ENCODE data around the gene GYS1. TPM values are rescaled to one million over a fixed set of nuclear protein-coding genes. Genes with fewer than 3 reads are reported as not detected.
"Not testable (repeated sequence)": the region's sequence is repeated elsewhere in the genome, so short reads cannot be mapped to it uniquely, and the experiment has no call there.

The GYS1 gene
- total RNA-seq, 2 donors from 2014 or later: 50.8 to 99.9 TPM

DNA sequence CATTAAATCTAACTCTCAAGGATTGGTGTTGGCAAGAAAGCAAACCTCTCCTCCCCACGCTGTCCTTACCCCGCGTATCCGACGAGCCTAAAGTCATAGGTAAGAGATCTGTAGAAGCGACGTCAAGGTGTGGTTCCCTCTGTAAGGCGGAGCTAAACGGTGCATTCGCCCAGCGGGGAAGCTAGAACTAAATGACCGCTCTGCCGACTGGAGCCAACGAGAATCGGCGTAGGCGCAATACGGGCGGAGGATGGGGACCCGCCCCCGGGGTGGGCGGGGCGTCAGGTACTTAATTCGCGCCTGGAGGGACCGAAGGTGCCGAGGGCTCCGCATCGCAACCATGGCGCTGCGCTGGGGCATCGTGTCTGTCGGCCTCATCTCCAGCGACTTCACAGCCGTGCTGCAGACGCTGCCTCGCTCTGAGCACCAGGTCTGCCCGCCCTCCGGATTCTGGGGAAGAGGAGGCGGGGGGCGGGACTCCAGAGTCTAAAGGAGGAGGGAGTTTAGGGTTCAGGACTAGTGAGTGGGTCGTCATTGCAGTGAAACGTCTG, 59.7 kb downstream of the GYS1 start, which contains the start of gene DHDH:
Gene DHDH (plus strand): TSS at position 318 of the 551 bp plus-strand sequence. CDS start 23 bp downstream, at position 341.
- no peaks in the 10 kb centered on the region for H3K36me3 Mint-ChIP-seq (ENCODE audit: low read depth)
- ATAC-seq (replicated peaks): peak; percentile 97
- no peaks in the 10 kb centered on the region for H3K27me3 Mint-ChIP-seq
- no peaks in the 10 kb centered on the region for H3K9me3 Mint-ChIP-seq
- peak within 1 kb of the TSS; percentile 81 for H3K27ac Mint-ChIP-seq
- H3K4me3 Mint-ChIP-seq: peak within 1 kb of the TSS; percentile 92
- H3K4me1 Mint-ChIP-seq: peaks cover 10% of the 10 kb centered on the region

DNA sequence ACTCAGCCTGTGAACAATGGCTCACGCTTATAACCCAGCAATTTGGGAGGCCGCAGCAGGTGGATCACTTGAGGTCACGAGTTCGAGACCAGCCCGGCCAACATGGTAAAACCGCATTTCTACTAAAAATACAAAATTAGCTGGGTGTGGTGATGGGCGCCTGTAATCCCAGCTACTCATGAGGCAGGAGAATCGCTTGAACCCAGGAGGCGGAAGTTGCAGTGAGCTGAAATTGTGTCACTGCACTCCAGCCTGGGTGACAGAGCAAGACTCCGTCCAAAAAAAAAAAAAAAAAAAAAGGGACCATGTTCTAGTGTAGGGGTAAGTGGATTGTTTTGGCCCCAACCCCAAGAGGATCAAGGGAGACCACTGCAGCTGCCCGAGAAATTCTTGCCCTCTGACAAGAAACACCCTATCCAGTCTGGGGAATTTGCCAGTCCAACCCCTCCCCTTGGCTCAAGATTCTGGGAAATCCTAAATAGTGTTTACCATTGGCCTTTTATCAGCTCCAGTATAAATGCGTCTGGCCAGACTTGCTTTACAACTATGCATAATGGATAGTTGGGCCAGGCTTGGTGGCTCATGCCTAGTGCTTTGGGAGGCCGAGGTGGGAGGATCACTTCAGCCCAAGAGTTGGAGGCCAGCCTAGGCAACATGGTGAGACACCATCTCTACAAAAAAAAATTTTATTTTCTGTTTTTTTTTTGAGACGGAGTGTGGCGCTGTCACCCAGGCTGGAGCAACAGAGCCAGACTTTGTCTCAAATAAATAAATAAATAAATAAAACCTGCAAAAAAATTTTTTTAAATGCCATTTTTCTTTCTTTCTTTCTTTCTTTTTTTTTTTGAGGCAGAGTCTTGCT, 64.7 kb downstream of the GYS1 start:
- H3K36me3 Mint-ChIP-seq (ENCODE audit: low read depth): peaks cover 2% of the 10 kb centered on the region
- ATAC-seq (replicated peaks): no peak
- no peaks in the 10 kb centered on the region for H3K27me3 Mint-ChIP-seq
- no peaks in the 10 kb centered on the region for H3K9me3 Mint-ChIP-seq
- H3K27ac Mint-ChIP-seq: no peak overlapping the region
- no peak overlapping the region for H3K4me3 Mint-ChIP-seq
- H3K4me1 Mint-ChIP-seq: peaks cover 4% of the 10 kb centered on the region

DNA sequence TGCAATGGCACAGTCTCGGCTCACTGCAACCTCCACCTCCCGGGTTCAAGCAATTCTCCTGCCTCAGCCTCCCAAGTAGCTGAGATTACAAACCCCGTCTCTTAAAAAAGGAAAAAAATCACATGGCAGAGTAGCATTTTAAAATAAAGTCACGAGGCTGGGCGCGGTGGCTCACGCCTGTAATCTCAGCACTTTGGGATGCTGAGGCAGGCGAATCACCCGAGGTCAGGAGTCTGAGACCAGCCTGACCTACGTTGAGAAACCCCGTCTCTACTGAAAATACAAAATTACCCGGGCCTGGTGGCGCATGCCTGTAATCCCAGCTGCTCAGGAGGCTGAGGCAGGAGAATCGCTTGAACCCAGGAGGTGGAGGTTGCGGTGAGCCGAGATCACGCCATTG, 65.4 kb downstream of the GYS1 start:
- not testable (repeated sequence) for H3K27me3 Mint-ChIP-seq; H3K4me1 Mint-ChIP-seq; H3K4me3 Mint-ChIP-seq; ATAC-seq (replicated peaks); H3K9me3 Mint-ChIP-seq; H3K27ac Mint-ChIP-seq; H3K36me3 Mint-ChIP-seq (ENCODE audit: low read depth)

DNA sequence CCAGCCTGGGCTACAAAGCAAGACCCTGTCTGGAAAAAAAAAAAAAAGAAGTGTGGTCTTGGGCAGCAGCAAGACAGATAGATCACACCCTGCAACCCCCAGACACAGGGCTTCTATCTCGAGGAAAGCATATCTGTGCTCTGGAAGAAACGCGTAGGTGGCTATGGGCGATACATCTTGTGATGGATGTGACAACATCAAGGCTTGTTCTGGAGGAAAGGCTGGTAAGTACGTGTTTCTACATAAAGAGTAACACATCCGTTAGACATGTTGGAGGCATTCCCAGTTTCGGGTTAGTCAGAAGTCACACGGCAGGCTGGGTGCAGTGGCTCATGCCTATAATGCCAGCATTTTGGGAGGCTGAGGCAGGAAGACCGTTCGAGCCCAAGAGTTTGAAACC, 66.2 kb downstream of the GYS1 start:
- H3K27ac Mint-ChIP-seq: peak overlapping the region; percentile 25
- no peaks in the 10 kb centered on the region for H3K4me1 Mint-ChIP-seq
- no peaks in the 10 kb centered on the region for H3K27me3 Mint-ChIP-seq
- peak; percentile 87 for ATAC-seq (replicated peaks)
- no peaks in the 10 kb centered on the region for H3K9me3 Mint-ChIP-seq
- peaks cover 13% of the 10 kb centered on the region for H3K36me3 Mint-ChIP-seq (ENCODE audit: low read depth)
- H3K4me3 Mint-ChIP-seq: peak overlapping the region; percentile 40

DNA sequence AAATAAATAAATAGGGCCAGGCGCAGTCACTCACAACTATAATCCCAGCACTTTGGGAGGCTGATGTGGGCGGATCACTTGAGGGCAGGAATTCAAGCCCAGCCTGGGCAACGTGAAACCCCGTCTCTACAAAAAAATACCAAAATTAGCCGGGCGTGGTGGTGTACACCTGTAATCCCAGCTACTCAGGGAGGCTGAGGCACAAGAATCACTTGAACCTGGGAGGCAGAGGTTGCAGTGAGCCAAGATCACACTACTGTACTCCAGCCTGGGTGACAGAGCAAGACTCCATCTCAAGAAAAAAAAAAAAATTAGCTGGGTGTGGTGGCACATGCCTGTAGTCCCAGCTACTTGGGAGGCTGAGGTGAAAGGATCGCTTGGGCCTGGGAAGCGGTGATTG, 67.2 kb downstream of the GYS1 start:
- H3K4me3 Mint-ChIP-seq; H3K9me3 Mint-ChIP-seq; H3K27me3 Mint-ChIP-seq; H3K4me1 Mint-ChIP-seq; H3K27ac Mint-ChIP-seq; ATAC-seq (replicated peaks): not testable (repeated sequence)
- peaks cover 22% of the 10 kb centered on the region for H3K36me3 Mint-ChIP-seq (ENCODE audit: low read depth)

DNA sequence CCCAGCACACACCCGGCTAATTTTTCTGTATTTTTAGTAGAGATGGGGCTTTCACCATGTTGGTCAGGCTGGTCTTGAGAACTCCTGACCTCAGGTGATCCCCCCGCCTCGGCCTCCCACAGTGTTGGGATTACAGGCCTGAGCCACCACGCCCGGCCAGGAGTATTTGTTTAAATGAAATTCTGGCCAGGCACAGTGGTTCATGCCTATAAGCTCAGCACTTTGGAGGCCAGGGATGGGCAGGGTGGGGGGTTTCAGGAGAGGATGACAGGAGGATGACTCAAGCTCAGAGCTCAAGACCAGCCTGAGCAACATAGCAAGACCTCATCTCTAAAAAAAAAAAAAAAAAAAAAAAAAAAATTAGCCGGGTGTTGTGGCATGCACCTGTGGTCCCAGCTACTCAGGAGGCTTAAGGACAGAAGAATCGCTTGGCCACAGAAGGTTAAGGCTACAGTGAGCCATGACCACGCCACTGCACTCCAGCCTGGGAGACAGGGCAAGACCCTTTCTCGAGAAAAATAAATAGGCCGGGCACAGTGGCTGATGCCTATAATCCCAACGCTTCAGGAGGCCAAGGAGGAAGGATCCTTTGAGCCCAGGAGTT, 67.8 kb downstream of the GYS1 start:
- no peaks in the 10 kb centered on the region for H3K9me3 Mint-ChIP-seq
- H3K4me3 Mint-ChIP-seq: no peak overlapping the region
- no peak overlapping the region for H3K27ac Mint-ChIP-seq
- peak; percentile 56 for ATAC-seq (replicated peaks)
- peaks cover 24% of the 10 kb centered on the region for H3K36me3 Mint-ChIP-seq (ENCODE audit: low read depth)
- H3K27me3 Mint-ChIP-seq: no peaks in the 10 kb centered on the region
- H3K4me1 Mint-ChIP-seq: no peaks in the 10 kb centered on the region

DNA sequence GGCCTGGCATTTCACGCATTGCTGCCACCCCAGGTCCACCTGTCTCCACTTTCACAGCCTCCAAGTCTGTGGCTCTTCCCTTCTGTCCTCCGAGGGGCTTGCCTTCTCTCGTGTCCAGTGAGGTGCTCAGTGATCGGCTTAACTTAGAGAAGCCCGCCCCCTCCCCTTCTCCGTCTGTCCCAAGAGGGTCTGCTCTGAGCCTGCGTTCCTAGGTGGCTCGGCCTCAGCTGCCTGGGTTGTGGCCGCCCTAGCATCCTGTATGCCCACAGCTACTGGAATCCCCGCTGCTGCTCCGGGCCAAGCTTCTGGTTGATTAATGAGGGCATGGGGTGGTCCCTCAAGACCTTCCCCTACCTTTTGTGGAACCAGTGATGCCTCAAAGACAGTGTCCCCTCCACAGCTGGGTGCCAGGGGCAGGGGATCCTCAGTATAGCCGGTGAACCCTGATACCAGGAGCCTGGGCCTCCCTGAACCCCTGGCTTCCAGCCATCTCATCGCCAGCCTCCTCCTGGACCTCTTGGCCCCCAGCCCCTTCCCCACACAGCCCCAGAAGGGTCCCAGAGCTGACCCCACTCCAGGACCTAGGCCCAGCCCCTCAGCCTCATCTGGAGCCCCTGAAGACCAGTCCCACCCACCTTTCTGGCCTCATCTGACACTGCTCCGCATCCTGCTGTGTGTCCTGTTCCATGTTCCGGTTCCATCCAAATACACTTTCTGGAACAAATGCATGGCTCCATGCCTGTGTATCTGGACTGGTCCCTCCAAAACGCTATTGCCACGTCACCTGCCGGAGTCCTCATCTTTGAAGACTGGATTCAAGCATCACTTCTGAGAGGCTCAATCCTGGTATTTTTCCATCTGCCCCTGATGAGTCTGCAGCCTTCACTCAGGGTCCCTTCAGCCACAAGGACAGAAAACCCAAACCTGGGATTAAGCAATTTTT, 70.3 kb downstream of the GYS1 start:
- Mint-ChIP-seq H3K36me3 (ENCODE audit: low read depth) (peaks cover 38% of the 10 kb centered on the region), H3K4me3 (no peak overlapping the region), H3K27me3 (no peaks in the 10 kb centered on the region), H3K27ac (no peak overlapping the region), H3K4me1 (no peaks in the 10 kb centered on the region), H3K9me3 (no peaks in the 10 kb centered on the region)
- ATAC-seq (replicated peaks): no peak

DNA sequence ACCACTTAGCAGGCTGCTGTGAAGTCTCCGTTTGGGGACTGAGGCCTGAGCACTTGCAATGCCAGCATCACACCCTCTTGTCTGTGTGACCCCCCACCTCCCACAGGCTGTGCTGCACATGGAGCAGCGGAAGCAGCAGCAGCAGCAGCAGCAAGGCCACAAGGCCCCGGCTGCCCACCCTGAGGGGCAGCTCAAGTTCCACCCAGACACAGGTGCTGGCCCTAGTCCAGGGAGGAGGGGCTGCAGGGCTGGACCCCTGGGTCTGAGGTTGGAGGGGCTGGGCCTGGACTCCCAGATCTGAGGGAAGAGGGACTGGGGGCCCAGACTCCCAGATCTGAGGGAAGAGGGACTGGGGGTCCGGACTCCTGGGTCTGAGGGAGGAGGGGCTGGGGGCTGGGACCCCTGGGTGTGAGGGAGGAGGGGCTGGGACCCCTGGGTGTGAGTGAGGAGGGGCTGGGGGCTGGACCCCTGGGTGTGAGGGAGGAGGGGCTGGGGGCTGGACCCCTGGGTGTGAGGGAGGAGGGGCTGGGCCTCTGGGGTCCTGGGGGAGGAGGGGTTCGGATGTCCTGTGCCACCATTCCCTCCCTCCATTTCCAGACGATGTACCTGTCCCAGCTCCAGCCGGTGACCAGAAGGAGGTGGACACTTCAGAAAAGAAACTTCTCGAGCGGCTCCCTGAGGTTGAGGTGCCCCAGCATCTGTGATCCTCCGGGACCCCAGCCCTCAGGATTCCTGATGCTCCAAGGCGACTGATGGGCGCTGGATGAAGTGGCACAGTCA, 71.2 kb downstream of the GYS1 start:
- Mint-ChIP-seq H3K4me3 (no peak overlapping the region), H3K27ac (no peak overlapping the region), H3K36me3 (ENCODE audit: low read depth) (peaks cover 45% of the 10 kb centered on the region), H3K4me1 (no peaks in the 10 kb centered on the region), H3K27me3 (no peaks in the 10 kb centered on the region), H3K9me3 (no peaks in the 10 kb centered on the region)
- no peak for ATAC-seq (replicated peaks)

DNA sequence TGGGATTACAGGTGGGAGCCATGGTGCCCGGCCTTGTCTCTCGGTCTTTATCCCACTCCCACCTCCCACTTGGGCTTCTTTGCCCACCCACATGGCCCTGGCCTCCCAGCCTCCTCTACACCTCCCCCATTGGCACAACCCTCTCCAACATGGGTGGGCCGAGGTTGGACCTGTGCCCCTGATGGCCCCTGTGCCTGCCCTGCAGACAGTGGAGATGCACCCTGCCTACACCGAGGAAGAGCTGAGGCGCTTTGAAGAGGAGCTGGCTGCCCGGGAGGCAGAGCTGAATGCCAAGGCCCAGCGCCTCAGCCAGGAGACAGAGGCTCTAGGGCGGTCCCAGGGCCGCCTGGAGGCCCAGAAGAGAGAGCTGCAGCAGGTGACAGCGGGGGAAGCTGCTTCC, 72.2 kb downstream of the GYS1 start:
- H3K27me3 Mint-ChIP-seq: no peaks in the 10 kb centered on the region
- no peak overlapping the region for H3K27ac Mint-ChIP-seq
- H3K9me3 Mint-ChIP-seq: no peaks in the 10 kb centered on the region
- peaks cover 2% of the 10 kb centered on the region for H3K4me1 Mint-ChIP-seq
- no peak for ATAC-seq (replicated peaks)
- no peak overlapping the region for H3K4me3 Mint-ChIP-seq
- peaks cover 55% of the 10 kb centered on the region for H3K36me3 Mint-ChIP-seq (ENCODE audit: low read depth)

DNA sequence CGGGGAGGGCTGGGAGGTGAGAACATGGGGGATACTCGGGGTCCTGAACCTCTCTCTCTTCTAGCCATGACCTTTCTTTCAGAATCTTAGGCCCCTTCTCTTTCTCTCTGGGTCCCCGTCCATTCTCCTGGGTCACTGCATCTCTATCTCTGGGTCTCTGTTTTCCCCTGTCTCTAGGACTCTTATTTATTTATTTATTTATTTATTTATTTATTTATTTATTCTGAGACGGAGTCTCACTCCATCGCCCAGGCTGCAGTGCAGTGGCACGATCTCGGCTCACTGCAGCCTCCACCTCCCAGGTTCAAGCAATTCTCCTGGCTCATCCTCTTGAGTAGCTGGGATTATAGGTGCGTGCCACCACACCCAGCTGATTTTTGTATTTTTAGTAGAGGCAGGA, 73.8 kb downstream of the GYS1 start:
- H3K4me3 Mint-ChIP-seq; H3K9me3 Mint-ChIP-seq; H3K27me3 Mint-ChIP-seq; H3K4me1 Mint-ChIP-seq; H3K27ac Mint-ChIP-seq; ATAC-seq (replicated peaks): not testable (repeated sequence)
- H3K36me3 Mint-ChIP-seq (ENCODE audit: low read depth): peaks cover 69% of the 10 kb centered on the region

DNA sequence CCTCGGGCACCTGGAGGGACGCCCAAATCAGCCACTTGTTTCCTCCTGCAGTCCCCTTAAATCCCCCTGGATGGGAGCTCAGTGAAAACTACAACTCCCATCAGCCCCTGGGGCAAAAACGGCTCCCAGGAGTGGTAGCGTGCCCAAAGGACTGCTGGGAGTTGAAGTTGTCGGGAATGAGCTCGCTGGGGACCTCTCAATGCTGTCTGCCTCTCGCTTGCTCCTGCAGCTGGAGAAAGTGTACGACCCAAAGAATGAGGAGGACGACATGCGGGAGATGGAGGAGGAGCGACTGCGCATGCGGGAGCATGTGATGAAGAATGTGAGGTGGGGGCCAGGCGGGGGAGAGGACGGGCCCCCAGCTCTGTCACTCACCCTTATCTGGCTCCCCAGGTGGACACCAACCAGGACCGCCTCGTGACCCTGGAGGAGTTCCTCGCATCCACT, 74.3 kb downstream of the GYS1 start:
- ATAC-seq (replicated peaks): no peak
- Mint-ChIP-seq H3K9me3 (no peaks in the 10 kb centered on the region), H3K36me3 (ENCODE audit: low read depth) (peaks cover 73% of the 10 kb centered on the region), H3K27me3 (no peaks in the 10 kb centered on the region), H3K4me3 (no peak overlapping the region), H3K4me1 (peaks cover 5% of the 10 kb centered on the region), H3K27ac (no peak overlapping the region)
